Epithelial cell of proximal tubule (primary cell): Measurements from ENCODE around the gene CLIP1. TPM values are rescaled to one million over a fixed set of nuclear protein-coding genes. Genes with fewer than 3 reads are reported as not detected.
"Not testable (repeated sequence)": the region's sequence is repeated elsewhere in the genome, so short reads cannot be mapped to it uniquely, and the experiment has no call there.

Experiments used
- DNase-seq: peaks from one replicate; pipeline ENCODE4 v3.0.0-alpha.2; 2011; ENCODE audit warnings: low read depth
- H3K4me3 ChIP-seq: 2 replicates; pipeline ENCODE4 v1.5.1; 2011; ENCODE audit warnings: low read depth, mild to moderate bottlenecking, low read length
- CTCF ChIP-seq: conservative IDR thresholded peaks from 2 replicates; pipeline ENCODE4 v1.5.1; 2012; ENCODE audit warnings: low read depth, mild to moderate bottlenecking, low read length
- total RNA-seq: library from RNA; depleted of rRNA; stranded (reverse); fragments of >200 nt; gene quantifications from 2 replicates; pipeline ENCODE4 v1.2.3, GENCODE V29; 2015

Gene CLIP1
- total RNA-seq, 1 donor from 2014 or later, result 49.6 TPM

- DNase-seq, result no peak
- H3K4me3 ChIP-seq, result no peak overlapping the region
- no peak for TF ChIP-seq CTCF
These were observed 50.9 kb downstream of the CLIP1 start for GRCh38 chr12:122371475-122372045.

- TF ChIP-seq CTCF, result no peak
- DNase-seq, result no peak
- H3K4me3 ChIP-seq, result no peak overlapping the region
These were observed 54.0 kb downstream of the CLIP1 start for GRCh38 chr12:122368361-122369073.

- DNase-seq, H3K4me3 ChIP-seq: not testable (repeated sequence)
These were observed 54.8 kb downstream of the CLIP1 start for GRCh38 chr12:122367632-122368031.

- DNase-seq, result peak; percentile 94
- TF ChIP-seq CTCF, result no peak
- no peak overlapping the region for H3K4me3 ChIP-seq
These were observed 55.6 kb downstream of the CLIP1 start for GRCh38 chr12:122366685-122367475.

GRCh38 chr12:122365226-122365625 is 57.2 kb downstream of the CLIP1 start:
- DNase-seq, H3K4me3 ChIP-seq: not testable (repeated sequence)

- no peak overlapping the region for H3K4me3 ChIP-seq
- DNase-seq, result no peak
- TF ChIP-seq CTCF, result no peak
These were observed 58.7 kb downstream of the CLIP1 start for GRCh38 chr12:122363782-122364181.

- H3K4me3 ChIP-seq, result no peak overlapping the region
- TF ChIP-seq CTCF, result no peak
- no peak for DNase-seq
These were observed 59.7 kb downstream of the CLIP1 start for GRCh38 chr12:122362755-122363154.

GRCh38 chr12:122358403-122358802 is 64.1 kb downstream of the CLIP1 start:
- not testable (repeated sequence) for H3K4me3 ChIP-seq, DNase-seq

GRCh38 chr12:122357536-122357935 is 64.9 kb downstream of the CLIP1 start:
- H3K4me3 ChIP-seq, DNase-seq: not testable (repeated sequence)

GRCh38 chr12:122356991-122357390 is 65.5 kb downstream of the CLIP1 start:
- not testable (repeated sequence) for DNase-seq, H3K4me3 ChIP-seq
